Activated CD8-positive, alpha-beta memory T cell treated with anti-CD3 and anti-CD28 coated beads, Interleukin-2, amount 10 ng/mL, durations not matched to agents 7 days and 5 days (primary cell): ENCODE data around the gene EBF3. TPM values are rescaled to one million over a fixed set of nuclear protein-coding genes. Genes with fewer than 3 reads are reported as not detected.

Experiments
- ATAC-seq: fragments of 150-1000 bp; cut with Tn5 transposase; one replicate; pipeline ENCODE4 v1.10.0; 2021; ENCODE audit warnings: moderate library complexity
- CTCF ChIA-PET: fragments of 350-600 bp; sonication (Branson Sonifier 250); formaldehyde crosslinking; loops from one replicate; lab custom pipeline; 2021; ENCODE audit warnings: antibody characterized with exemption; lab: Charles Lee
- DNase-seq: peaks from one replicate; pipeline ENCODE4 v3.0.0-alpha.2; 2020
- H3K27ac Mint-ChIP-seq: one replicate; pipeline ENCODE4 v1.8.0; 2021; ENCODE audit warnings: mild to moderate bottlenecking, mixed read lengths
- H3K27me3 Mint-ChIP-seq: one replicate; pipeline ENCODE4 v1.8.0; 2021; ENCODE audit warnings: mixed read lengths
- H3K36me3 Mint-ChIP-seq: one replicate; pipeline ENCODE4 v1.8.0; 2021; ENCODE audit warnings: mild to moderate bottlenecking, mixed read lengths
- H3K4me1 Mint-ChIP-seq: one replicate; pipeline ENCODE4 v1.8.0; 2021; ENCODE audit warnings: mixed read lengths
- H3K4me3 Mint-ChIP-seq: one replicate; pipeline ENCODE4 v1.8.0; 2021; ENCODE audit warnings: mild to moderate bottlenecking, moderate library complexity, mixed read lengths
- H3K9me3 Mint-ChIP-seq: one replicate; pipeline ENCODE4 v1.8.0; 2022; ENCODE audit warnings: low read depth, mixed read lengths
- total RNA-seq, 2 experiments: library from RNA; stranded (reverse); gene quantifications; one replicate each; pipeline ENCODE4 v1.2.3, GENCODE V29; 2021

The EBF3 gene
- total RNA-seq, 2 experiments from 2014 or later: not detected

GRCh38 chr10:129868449-129869035 lies 95.5 kb downstream of the EBF3 start:
- Mint-ChIP-seq H3K4me1 (no peaks in the 10 kb centered on the region), H3K4me3 (no peak overlapping the region), H3K27me3 (no peaks in the 10 kb centered on the region), H3K27ac (no peak overlapping the region), H3K9me3 (no peaks in the 10 kb centered on the region), H3K36me3 (no peaks in the 10 kb centered on the region)
- DNase-seq: no peak
- ATAC-seq: no peak
- CTCF ChIA-PET: no interaction called here

- Mint-ChIP-seq H3K27me3 (no peaks in the 10 kb centered on the region), H3K36me3 (no peaks in the 10 kb centered on the region), H3K4me1 (no peaks in the 10 kb centered on the region), H3K9me3 (no peaks in the 10 kb centered on the region), H3K27ac (no peak overlapping the region), H3K4me3 (no peak overlapping the region)
- ATAC-seq (no peak), DNase-seq (no peak)
- CTCF ChIA-PET: no interaction called here
Observed at GRCh38 chr10:129867631-129868179, 96.4 kb downstream of the EBF3 start.

DNA sequence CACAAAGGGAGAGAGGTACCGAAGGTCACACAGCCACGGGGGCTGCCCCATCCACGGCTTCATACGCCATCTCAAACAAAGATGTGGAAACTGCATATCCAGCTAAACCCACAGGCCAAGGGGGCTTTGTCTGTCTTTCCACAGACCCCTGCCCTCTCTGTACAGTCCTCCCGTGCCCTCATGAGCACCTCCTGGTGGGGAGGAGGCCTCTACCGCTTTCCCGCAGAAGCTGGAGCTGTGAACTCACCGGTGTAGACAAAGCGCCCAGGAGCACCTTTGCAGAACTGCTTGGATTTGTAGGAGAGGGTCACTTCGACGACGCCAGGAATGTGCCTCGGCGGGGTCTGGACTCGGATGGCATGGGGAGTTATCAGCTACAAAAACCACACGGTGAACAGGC lies 97.2 kb downstream of the EBF3 start:
- Mint-ChIP-seq H3K27me3 (no peaks in the 10 kb centered on the region), H3K27ac (no peak overlapping the region), H3K36me3 (no peaks in the 10 kb centered on the region), H3K4me1 (no peaks in the 10 kb centered on the region), H3K4me3 (no peak overlapping the region), H3K9me3 (no peaks in the 10 kb centered on the region)
- DNase-seq (no peak), ATAC-seq (no peak)
- CTCF ChIA-PET: no interaction called here

GRCh38 chr10:129865960-129866359 lies 98.1 kb downstream of the EBF3 start:
- Mint-ChIP-seq H3K4me3 (no peak overlapping the region), H3K4me1 (no peaks in the 10 kb centered on the region)
- no peak for ATAC-seq

DNA sequence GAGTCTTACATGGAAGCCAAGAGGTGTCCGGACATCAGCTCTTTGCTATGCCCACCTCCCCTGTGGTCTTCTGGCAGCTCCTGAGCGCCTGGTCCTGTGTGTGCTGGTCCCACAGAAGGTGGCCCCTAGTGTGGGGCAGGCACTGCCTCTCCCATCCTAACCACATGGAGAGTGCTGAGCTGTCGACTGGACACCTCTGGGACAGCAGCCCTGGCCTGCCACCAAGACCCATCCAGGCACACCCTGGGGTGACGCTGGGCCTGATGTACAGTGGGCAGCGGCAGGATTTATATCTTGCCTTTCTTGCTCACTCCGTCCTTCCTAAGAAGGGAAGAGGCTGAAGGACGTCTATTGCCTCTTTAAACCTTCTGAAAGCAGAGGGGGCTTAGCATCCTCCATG lies 98.7 kb downstream of the EBF3 start:
- Mint-ChIP-seq H3K36me3 (no peaks in the 10 kb centered on the region), H3K27me3 (no peaks in the 10 kb centered on the region), H3K27ac (no peak overlapping the region), H3K9me3 (no peaks in the 10 kb centered on the region), H3K4me1 (no peaks in the 10 kb centered on the region), H3K4me3 (no peak overlapping the region)
- ATAC-seq: no peak
- CTCF ChIA-PET: no interaction called here
- DNase-seq: no peak

More at GRCh38 chr10:129865960-129866359, 98.1 kb downstream of the EBF3 start:
- DNase-seq: no peak
- CTCF ChIA-PET: no interaction called here
- H3K9me3 Mint-ChIP-seq: no peaks in the 10 kb centered on the region
- no peaks in the 10 kb centered on the region for H3K27me3 Mint-ChIP-seq
- no peaks in the 10 kb centered on the region for H3K36me3 Mint-ChIP-seq
- H3K27ac Mint-ChIP-seq: no peak overlapping the region

DNA sequence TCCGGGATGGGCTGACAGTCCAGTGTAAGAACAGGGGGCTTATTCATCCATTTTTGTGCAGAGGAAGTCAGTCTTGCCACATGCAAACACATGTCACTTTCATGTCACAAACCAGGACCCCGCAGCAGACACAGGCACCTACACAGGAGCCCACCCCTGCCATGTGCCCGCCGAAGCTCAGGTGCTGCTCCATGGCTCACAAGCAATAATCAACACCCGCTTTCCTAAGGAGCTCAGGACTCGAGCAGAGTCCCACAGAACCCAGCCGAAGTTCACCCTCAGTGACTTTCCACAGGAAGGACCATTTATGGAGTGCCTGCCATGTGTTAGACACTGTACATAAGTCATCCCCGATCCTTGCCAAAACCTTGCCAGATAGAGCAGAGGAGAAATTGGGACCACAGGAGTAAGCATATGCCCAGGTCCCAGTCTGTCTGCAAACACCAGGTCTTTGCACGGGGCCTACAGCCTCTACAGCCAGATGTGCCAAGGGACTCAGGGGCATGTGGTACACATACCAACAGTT lies 99.4 kb downstream of the EBF3 start:
- no peak overlapping the region for H3K27ac Mint-ChIP-seq
- CTCF ChIA-PET: no interaction called here

GRCh38 chr10:129864082-129864481 lies 100.0 kb downstream of the EBF3 start:
- no peaks in the 10 kb centered on the region for H3K27me3 Mint-ChIP-seq
- ATAC-seq: no peak
- no peaks in the 10 kb centered on the region for H3K9me3 Mint-ChIP-seq
- DNase-seq: no peak
- H3K27ac Mint-ChIP-seq: no peak overlapping the region
- CTCF ChIA-PET: no interaction called here
- no peaks in the 10 kb centered on the region for H3K36me3 Mint-ChIP-seq
- H3K4me1 Mint-ChIP-seq: no peaks in the 10 kb centered on the region
- H3K4me3 Mint-ChIP-seq: no peak overlapping the region

More for the DNA sequence above, 99.4 kb downstream of the EBF3 start:
- no peak overlapping the region for H3K4me3 Mint-ChIP-seq
- ATAC-seq (no peak), DNase-seq (no peak)
- H3K27me3 Mint-ChIP-seq: no peaks in the 10 kb centered on the region
- H3K9me3 Mint-ChIP-seq: no peaks in the 10 kb centered on the region
- H3K4me1 Mint-ChIP-seq: no peaks in the 10 kb centered on the region
- H3K36me3 Mint-ChIP-seq: no peaks in the 10 kb centered on the region

- ATAC-seq (no peak), DNase-seq (no peak)
- Mint-ChIP-seq H3K27me3 (no peaks in the 10 kb centered on the region), H3K9me3 (no peaks in the 10 kb centered on the region), H3K27ac (no peak overlapping the region), H3K36me3 (no peaks in the 10 kb centered on the region), H3K4me3 (no peak overlapping the region), H3K4me1 (no peaks in the 10 kb centered on the region)
- CTCF ChIA-PET: no interaction called here
Observed at GRCh38 chr10:129863201-129863663, 100.8 kb downstream of the EBF3 start.

DNA sequence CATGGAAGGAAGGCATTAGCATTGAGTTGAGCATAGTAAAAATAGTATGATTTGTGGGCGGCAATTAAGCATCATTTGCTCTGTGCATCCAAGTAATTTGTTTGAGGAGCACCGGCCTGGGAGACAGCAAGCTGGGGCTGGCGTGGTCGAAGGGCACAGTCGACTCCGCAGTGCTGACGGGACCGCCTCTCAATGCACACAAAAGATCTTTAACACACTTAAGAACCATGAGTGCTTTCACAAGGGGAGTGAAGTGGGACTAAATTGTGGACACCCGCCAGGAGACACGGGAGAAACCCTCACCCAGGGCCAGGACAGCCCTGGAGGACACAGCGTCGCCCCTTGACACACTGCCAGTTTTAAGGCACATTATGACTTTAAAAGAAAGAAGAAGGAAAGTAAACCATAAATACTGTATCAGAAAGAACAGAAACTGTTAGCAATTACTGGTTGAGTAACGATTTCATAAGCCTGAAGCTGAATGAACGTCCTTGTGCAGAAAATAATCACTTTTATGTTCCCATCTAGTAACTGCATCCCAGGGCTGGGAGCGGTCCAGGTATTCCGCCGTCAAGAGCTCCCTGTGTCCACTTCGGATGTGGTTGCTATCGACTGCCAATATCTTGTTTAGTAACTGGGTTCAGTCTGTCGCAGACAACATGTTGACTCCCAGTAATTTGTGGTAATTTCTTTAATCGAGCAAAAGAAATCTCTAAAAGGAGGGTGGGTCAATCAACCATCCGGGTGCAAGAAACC lies 102.1 kb downstream of the EBF3 start:
- H3K9me3 Mint-ChIP-seq: no peaks in the 10 kb centered on the region
- H3K27ac Mint-ChIP-seq: no peak overlapping the region
- no peaks in the 10 kb centered on the region for H3K27me3 Mint-ChIP-seq
- no peaks in the 10 kb centered on the region for H3K4me1 Mint-ChIP-seq
- DNase-seq (no peak), ATAC-seq (no peak)
- no peak overlapping the region for H3K4me3 Mint-ChIP-seq
- no peaks in the 10 kb centered on the region for H3K36me3 Mint-ChIP-seq
- CTCF ChIA-PET: no interaction called here

DNA sequence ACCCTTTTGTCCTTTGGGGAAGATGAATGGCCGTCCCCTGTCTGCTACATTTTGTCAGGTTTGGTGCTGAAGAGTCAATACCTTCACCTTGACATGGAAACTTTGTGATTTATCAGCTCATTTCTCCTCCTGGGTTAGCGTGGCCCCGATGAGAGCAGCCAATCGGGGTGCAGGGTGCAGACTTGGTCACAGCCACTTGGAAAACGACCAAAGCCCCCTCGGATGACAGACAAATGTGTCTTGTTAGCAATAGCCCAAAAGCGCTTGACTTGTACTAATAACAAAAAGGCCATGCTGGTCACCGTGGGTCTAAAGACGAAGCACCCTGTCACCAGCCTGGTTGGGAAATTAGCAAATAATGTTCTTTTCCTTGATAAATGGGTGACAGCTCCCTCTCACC lies 103.7 kb downstream of the EBF3 start:
- DNase-seq: no peak
- no peak overlapping the region for H3K27ac Mint-ChIP-seq
- H3K36me3 Mint-ChIP-seq: no peaks in the 10 kb centered on the region
- ATAC-seq: no peak
- H3K9me3 Mint-ChIP-seq: no peaks in the 10 kb centered on the region
- CTCF ChIA-PET: no interaction called here
- H3K4me1 Mint-ChIP-seq: no peaks in the 10 kb centered on the region
- no peak overlapping the region for H3K4me3 Mint-ChIP-seq
- H3K27me3 Mint-ChIP-seq: no peaks in the 10 kb centered on the region

- H3K27me3 Mint-ChIP-seq: no peaks in the 10 kb centered on the region
- CTCF ChIA-PET: no interaction called here
- H3K4me1 Mint-ChIP-seq: no peaks in the 10 kb centered on the region
- ATAC-seq (no peak), DNase-seq (no peak)
- H3K27ac Mint-ChIP-seq: no peak overlapping the region
- H3K36me3 Mint-ChIP-seq: no peaks in the 10 kb centered on the region
- H3K9me3 Mint-ChIP-seq: no peaks in the 10 kb centered on the region
- no peak overlapping the region for H3K4me3 Mint-ChIP-seq
Observed at GRCh38 chr10:129859536-129859935, 104.5 kb downstream of the EBF3 start.

- ATAC-seq (no peak), DNase-seq (no peak)
- CTCF ChIA-PET: no interaction called here
- no peaks in the 10 kb centered on the region for H3K4me1 Mint-ChIP-seq
- no peaks in the 10 kb centered on the region for H3K36me3 Mint-ChIP-seq
- no peaks in the 10 kb centered on the region for H3K27me3 Mint-ChIP-seq
- no peak overlapping the region for H3K27ac Mint-ChIP-seq
- H3K4me3 Mint-ChIP-seq: no peak overlapping the region
- H3K9me3 Mint-ChIP-seq: no peaks in the 10 kb centered on the region
Observed at GRCh38 chr10:129857242-129857960, 106.7 kb downstream of the EBF3 start.

- no peak for DNase-seq
- Mint-ChIP-seq H3K4me3 (no peak overlapping the region), H3K27ac (no peak overlapping the region), H3K27me3 (no peaks in the 10 kb centered on the region), H3K36me3 (no peaks in the 10 kb centered on the region), H3K4me1 (no peaks in the 10 kb centered on the region), H3K9me3 (no peaks in the 10 kb centered on the region)
- CTCF ChIA-PET: no interaction called here
- no peak for ATAC-seq
Observed at GRCh38 chr10:129855836-129856563, 108.1 kb downstream of the EBF3 start.
